ENCODE measurements around the gene ARL3.

The ARL3 gene

GRCh38 chr10:102650655-102651454 is 63.3 kb downstream of the ARL3 start:
- DNase-seq (ENCODE audit: low read depth) = no peak

- no peak for DNase-seq (ENCODE audit: low read depth)
Measured at GRCh38 chr10:102649797-102650654, 64.2 kb downstream of the ARL3 start.

GRCh38 chr10:102648889-102649796 is 65.1 kb downstream of the ARL3 start:
- DNase-seq (ENCODE audit: low read depth) = no peak

GRCh38 chr10:102648269-102648888 is 65.8 kb downstream of the ARL3 start:
- no peak for DNase-seq (ENCODE audit: low read depth)

GRCh38 chr10:102647443-102648268 is 66.5 kb downstream of the ARL3 start:
- no peak for DNase-seq (ENCODE audit: low read depth)

- peak; percentile 43 for DNase-seq (ENCODE audit: low read depth)
Measured at GRCh38 chr10:102646610-102647442, 67.4 kb downstream of the ARL3 start.

- DNase-seq (ENCODE audit: low read depth) = peak; percentile 64
Measured at GRCh38 chr10:102645741-102646609, 68.2 kb downstream of the ARL3 start.

- peak; percentile 27 for DNase-seq (ENCODE audit: low read depth)
Measured at GRCh38 chr10:102645388-102645740, 68.8 kb downstream of the ARL3 start.

- DNase-seq (ENCODE audit: low read depth) = peak; percentile 72
Measured at GRCh38 chr10:102644646-102645387, 69.4 kb downstream of the ARL3 start.

GRCh38 chr10:102644066-102644645 is 70.0 kb downstream of the ARL3 start, which contains the start of gene TRIM8:
TRIM8 (plus strand) TSS chr10:102644479; CDS start chr10:102644618, 139 bp downstream.
- DNase-seq (ENCODE audit: low read depth) = peak; percentile 44

- DNase-seq (ENCODE audit: low read depth) = peak; percentile 25
Measured at GRCh38 chr10:102643336-102644065, 70.7 kb downstream of the ARL3 start.

GRCh38 chr10:102642736-102643335 is 71.4 kb downstream of the ARL3 start:
- peak; percentile 44 for DNase-seq (ENCODE audit: low read depth)

GRCh38 chr10:102641880-102642735 is 72.1 kb downstream of the ARL3 start:
- peak; percentile 96 for DNase-seq (ENCODE audit: low read depth)

GRCh38 chr10:102641402-102641801 is 72.8 kb downstream of the ARL3 start:
- DNase-seq (ENCODE audit: low read depth) = no peak

GRCh38 chr10:102639537-102639936 is 74.7 kb downstream of the ARL3 start:
- no peak for DNase-seq (ENCODE audit: low read depth)
